ENCODE results near the gene ANKRD31. TPM values are rescaled to one million over a fixed set of nuclear protein-coding genes. Genes with fewer than 3 reads are reported as not detected.
"Not testable (repeated sequence)": the region's sequence is repeated elsewhere in the genome, so short reads cannot be mapped to it uniquely, and the experiment has no call there.

Gene ANKRD31
- total and polyA plus RNA-seq, 5 donors = 0.05 to 0.31 (median 0.14) TPM

- Histone ChIP-seq H3K27me3 (ENCODE audit: control insufficient read depth, insufficient read depth) (no peaks in the 10 kb centered on the region), H3K27ac (ENCODE audit: low read length) (no peak overlapping the region), H3K4me3 (ENCODE audit: low read length) (no peak overlapping the region), H3K4me1 (ENCODE audit: control insufficient read depth, insufficient read depth, low read length) (no peaks in the 10 kb centered on the region), H3K9me3 (ENCODE audit: control insufficient read depth, low read length) (no peaks in the 10 kb centered on the region)
- intact Hi-C loops (cut with DNase I) = no loop called here
- no peak for DNase-seq
- no peak for ATAC-seq
Observed at GRCh38 chr5:75225506-75225905, 11.2 kb downstream of the ANKRD31 start.

- intact Hi-C loops (cut with DNase I); ATAC-seq; H3K4me1 ChIP-seq (ENCODE audit: control insufficient read depth, insufficient read depth, low read length); DNase-seq; H3K9me3 ChIP-seq (ENCODE audit: control insufficient read depth, low read length); H3K27me3 ChIP-seq (ENCODE audit: control insufficient read depth, insufficient read depth); H3K4me3 ChIP-seq (ENCODE audit: low read length); H3K27ac ChIP-seq (ENCODE audit: low read length): not testable (repeated sequence)
- WGBS = 79% methylated on average over 2 of the region's 2 CpGs
Observed at GRCh38 chr5:75220787-75221186, 15.9 kb downstream of the ANKRD31 start.

- intact Hi-C loops (cut with DNase I) = no loop called here
- H3K9me3 ChIP-seq (ENCODE audit: control insufficient read depth, low read length) = no peaks in the 10 kb centered on the region
- ATAC-seq = no peak
- H3K4me1 ChIP-seq (ENCODE audit: control insufficient read depth, insufficient read depth, low read length) = no peaks in the 10 kb centered on the region
- DNase-seq = no peak
- no peak overlapping the region for H3K27ac ChIP-seq (ENCODE audit: low read length)
- H3K4me3 ChIP-seq (ENCODE audit: low read length) = no peak overlapping the region
- 73% methylated on average over 4 of the region's 4 CpGs for WGBS
- H3K27me3 ChIP-seq (ENCODE audit: control insufficient read depth, insufficient read depth) = no peaks in the 10 kb centered on the region
Observed at GRCh38 chr5:75214928-75215327, 21.8 kb downstream of the ANKRD31 start.

GRCh38 chr5:75214409-75214808, 22.3 kb downstream of the ANKRD31 start:
- Histone ChIP-seq H3K4me3 (ENCODE audit: low read length) (no peak overlapping the region), H3K4me1 (ENCODE audit: control insufficient read depth, insufficient read depth, low read length) (no peaks in the 10 kb centered on the region), H3K27ac (ENCODE audit: low read length) (no peak overlapping the region), H3K27me3 (ENCODE audit: control insufficient read depth, insufficient read depth) (no peaks in the 10 kb centered on the region), H3K9me3 (ENCODE audit: control insufficient read depth, low read length) (no peaks in the 10 kb centered on the region)
- ATAC-seq (no peak), DNase-seq (no peak)
- intact Hi-C loops (cut with DNase I) = no loop called here
- WGBS = 83% methylated on average over 2 of the region's 2 CpGs

GRCh38 chr5:75203604-75204003, 33.1 kb downstream of the ANKRD31 start:
- no peak for ATAC-seq
- intact Hi-C loops (cut with DNase I) = no loop called here
- Histone ChIP-seq H3K9me3 (ENCODE audit: control insufficient read depth, low read length) (no peaks in the 10 kb centered on the region), H3K4me3 (ENCODE audit: low read length) (no peak overlapping the region), H3K27ac (ENCODE audit: low read length) (no peak overlapping the region), H3K27me3 (ENCODE audit: control insufficient read depth, insufficient read depth) (no peaks in the 10 kb centered on the region), H3K4me1 (ENCODE audit: control insufficient read depth, insufficient read depth, low read length) (no peaks in the 10 kb centered on the region)
- DNase-seq = no peak
- WGBS = 89% methylated on average over 3 of the region's 3 CpGs

- DNase-seq (no peak), ATAC-seq (no peak)
- H3K27ac ChIP-seq (ENCODE audit: low read length) = no peak overlapping the region
- 77% methylated on average over 1 of the region's 1 CpG for WGBS
- H3K27me3 ChIP-seq (ENCODE audit: control insufficient read depth, insufficient read depth) = no peaks in the 10 kb centered on the region
- H3K4me3 ChIP-seq (ENCODE audit: low read length) = no peak overlapping the region
- no peaks in the 10 kb centered on the region for H3K9me3 ChIP-seq (ENCODE audit: control insufficient read depth, low read length)
- intact Hi-C loops (cut with DNase I) = no loop called here
- no peaks in the 10 kb centered on the region for H3K4me1 ChIP-seq (ENCODE audit: control insufficient read depth, insufficient read depth, low read length)
Observed at GRCh38 chr5:75202935-75203334, 33.7 kb downstream of the ANKRD31 start.

GRCh38 chr5:75200776-75201175, 35.9 kb downstream of the ANKRD31 start:
- ATAC-seq (no peak), DNase-seq (no peak)
- intact Hi-C loops (cut with DNase I) = no loop called here
- Histone ChIP-seq H3K9me3 (ENCODE audit: control insufficient read depth, low read length) (no peaks in the 10 kb centered on the region), H3K27ac (ENCODE audit: low read length) (no peak overlapping the region), H3K27me3 (ENCODE audit: control insufficient read depth, insufficient read depth) (no peaks in the 10 kb centered on the region), H3K4me3 (ENCODE audit: low read length) (no peak overlapping the region), H3K4me1 (ENCODE audit: control insufficient read depth, insufficient read depth, low read length) (no peaks in the 10 kb centered on the region)
- WGBS = 92% methylated on average over 4 of the region's 4 CpGs

GRCh38 chr5:75199946-75200345, 36.7 kb downstream of the ANKRD31 start:
- Histone ChIP-seq H3K9me3 (ENCODE audit: control insufficient read depth, low read length) (no peaks in the 10 kb centered on the region), H3K4me1 (ENCODE audit: control insufficient read depth, insufficient read depth, low read length) (no peaks in the 10 kb centered on the region), H3K4me3 (ENCODE audit: low read length) (no peak overlapping the region), H3K27me3 (ENCODE audit: control insufficient read depth, insufficient read depth) (no peaks in the 10 kb centered on the region), H3K27ac (ENCODE audit: low read length) (no peak overlapping the region)
- intact Hi-C loops (cut with DNase I) = no loop called here
- WGBS = 94% methylated on average over 1 of the region's 1 CpG
- no peak for ATAC-seq
- DNase-seq = no peak

GRCh38 chr5:75199071-75199470, 37.6 kb downstream of the ANKRD31 start:
- Histone ChIP-seq H3K27ac (ENCODE audit: low read length) (no peak overlapping the region), H3K27me3 (ENCODE audit: control insufficient read depth, insufficient read depth) (no peaks in the 10 kb centered on the region), H3K4me1 (ENCODE audit: control insufficient read depth, insufficient read depth, low read length) (no peaks in the 10 kb centered on the region), H3K9me3 (ENCODE audit: control insufficient read depth, low read length) (no peaks in the 10 kb centered on the region), H3K4me3 (ENCODE audit: low read length) (no peak overlapping the region)
- ATAC-seq = no peak
- intact Hi-C loops (cut with DNase I) = no loop called here
- DNase-seq = no peak
- 59% methylated on average over 2 of the region's 2 CpGs for WGBS

GRCh38 chr5:75197745-75198144, 38.9 kb downstream of the ANKRD31 start:
- intact Hi-C loops (cut with DNase I) = no loop called here
- no peak overlapping the region for H3K27ac ChIP-seq (ENCODE audit: low read length)
- DNase-seq (no peak), ATAC-seq (no peak)
- H3K4me1 ChIP-seq (ENCODE audit: control insufficient read depth, insufficient read depth, low read length) = no peaks in the 10 kb centered on the region
- no peaks in the 10 kb centered on the region for H3K27me3 ChIP-seq (ENCODE audit: control insufficient read depth, insufficient read depth)
- H3K9me3 ChIP-seq (ENCODE audit: control insufficient read depth, low read length) = no peaks in the 10 kb centered on the region
- WGBS = 88% methylated on average over 5 of the region's 5 CpGs
- H3K4me3 ChIP-seq (ENCODE audit: low read length) = no peak overlapping the region

- Histone ChIP-seq H3K9me3 (ENCODE audit: control insufficient read depth, low read length) (no peaks in the 10 kb centered on the region), H3K4me1 (ENCODE audit: control insufficient read depth, insufficient read depth, low read length) (no peaks in the 10 kb centered on the region), H3K27me3 (ENCODE audit: control insufficient read depth, insufficient read depth) (no peaks in the 10 kb centered on the region), H3K27ac (ENCODE audit: low read length) (no peak overlapping the region), H3K4me3 (ENCODE audit: low read length) (no peak overlapping the region)
- no peak for DNase-seq
- no peak for ATAC-seq
- intact Hi-C loops (cut with DNase I) = no loop called here
- WGBS = 72% methylated on average over 6 of the region's 6 CpGs
Observed at GRCh38 chr5:75192804-75193203, 43.9 kb downstream of the ANKRD31 start.

GRCh38 chr5:75192264-75192663, 44.4 kb downstream of the ANKRD31 start:
- intact Hi-C loops (cut with DNase I) = no loop called here

More at GRCh38 chr5:75192264-75192663, 44.4 kb downstream of the ANKRD31 start:
- Histone ChIP-seq H3K9me3 (ENCODE audit: control insufficient read depth, low read length) (no peaks in the 10 kb centered on the region), H3K4me3 (ENCODE audit: low read length) (no peak overlapping the region), H3K4me1 (ENCODE audit: control insufficient read depth, insufficient read depth, low read length) (no peaks in the 10 kb centered on the region), H3K27me3 (ENCODE audit: control insufficient read depth, insufficient read depth) (no peaks in the 10 kb centered on the region), H3K27ac (ENCODE audit: low read length) (no peak overlapping the region)
- DNase-seq (no peak), ATAC-seq (no peak)

Measured in right cardiac atrium (tissue), 5 donors.